Fibroblast of lung (primary cell): ENCODE measurements around the gene ZNF469. TPM values are rescaled to one million over a fixed set of nuclear protein-coding genes. Genes with fewer than 3 reads are reported as not detected.

ENCODE experiments used
- DNase-seq, 2 donors: peaks; one replicate each; pipeline versions ENCODE4 v3.0.0 to v3.0.0-alpha.2; 2010; ENCODE audit warnings: low read depth in 2 of 2
- H2AFZ ChIP-seq: 2 replicates; pipeline ENCODE4 v1.5.1; 2012; ENCODE audit warnings: low read length, control low read depth, inconsistent platforms
- H3K27ac ChIP-seq: 2 replicates; pipeline ENCODE4 v1.5.1; 2011; ENCODE audit warnings: low read length, control low read depth; ENCODE audit not compliant: insufficient read depth
- H3K27me3 ChIP-seq: 2 replicates; pipeline ENCODE4 v1.5.1; 2011; ENCODE audit warnings: mild to moderate bottlenecking, low read length; ENCODE audit not compliant: control insufficient read depth, insufficient read depth
- H3K36me3 ChIP-seq: 2 replicates; pipeline ENCODE4 v1.5.1; 2011; ENCODE audit warnings: low read length; ENCODE audit not compliant: control insufficient read depth, insufficient read depth
- H3K4me1 ChIP-seq: 2 replicates; pipeline ENCODE4 v1.5.1; 2011; ENCODE audit warnings: low read length; ENCODE audit not compliant: control insufficient read depth, insufficient read depth; ENCODE audit errors: extremely low read depth
- H3K4me2 ChIP-seq: 2 replicates; pipeline ENCODE4 v1.5.1; 2011; ENCODE audit warnings: low read length, control low read depth; ENCODE audit not compliant: insufficient read depth; ENCODE audit errors: extremely low read depth
- H3K4me3 ChIP-seq, 4 experiments: fragments of 200-600 bp in 1 of 4; sonication (generic) in 1 of 4; replicated peaks in 1 of 4; 2 replicates each; pipeline ENCODE4 v1.5.1; 2011 to 2016; ENCODE audit warnings: low read length in 4 of 4, low read depth in 3 of 4, mild to moderate bottlenecking in 3 of 4, control low read depth in 2 of 4, inconsistent platforms in 1 of 4, mixed read lengths in 1 of 4; ENCODE audit not compliant: insufficient read depth in 1 of 4; ENCODE audit errors: control extremely low read depth in 1 of 4
- H3K79me2 ChIP-seq: 2 replicates; pipeline ENCODE4 v1.5.1; 2012; ENCODE audit warnings: mild to moderate bottlenecking, low read length, inconsistent platforms; ENCODE audit not compliant: control insufficient read depth, insufficient read depth
- H3K9ac ChIP-seq: 2 replicates; pipeline ENCODE4 v1.5.1; 2011; ENCODE audit warnings: mild to moderate bottlenecking, low read length, control low read depth; ENCODE audit not compliant: insufficient read depth
- H3K9me3 ChIP-seq: 2 replicates; pipeline ENCODE4 v1.5.1; 2012; ENCODE audit warnings: low read depth, low read length; ENCODE audit not compliant: control insufficient read depth, insufficient read depth
- H4K20me1 ChIP-seq: 2 replicates; pipeline ENCODE4 v1.5.1; 2011; ENCODE audit warnings: low read length; ENCODE audit not compliant: control insufficient read depth, insufficient read depth; ENCODE audit errors: extremely low read depth
- EZH2 ChIP-seq: IDR thresholded peaks from 2 replicates; pipeline ENCODE4 v1.5.1; 2012; ENCODE audit warnings: low read length, control low read depth, mild to moderate bottlenecking; ENCODE audit errors: missing control alignments
- polyA plus RNA-seq, 2 donors: library from polyadenylated mRNA; depleted of rRNA in 1 of 2; stranded (reverse) in 1 of 2; unstranded in 1 of 2; fragments of >200 nt; gene quantifications; 2 replicates each; pipeline ENCODE4 v1.2.1, GENCODE V29; 2011 to 2012; ENCODE audit warnings: missing spikeins in 1 of 2
- total RNA-seq: library from RNA; depleted of rRNA; stranded (reverse); fragments of >200 nt; gene quantifications from 2 replicates; pipeline ENCODE4 v1.2.1, GENCODE V29; 2014
- TF ChIP-seq, protein P1 (sequence below), 2 donors: IDR thresholded peaks in 1 of 2; conservative IDR thresholded peaks in 1 of 2; 1 replicate in 1 of 2; 2 replicates in 1 of 2; pipeline ENCODE4 v1.5.1; 2011 to 2012; ENCODE audit warnings: low read length in 2 of 2, control low read depth in 1 of 2, inconsistent platforms in 1 of 2, low read depth in 1 of 2, mild to moderate bottlenecking in 1 of 2

Gene ZNF469
- total and polyA plus RNA-seq, 2 donors (not counting 1 experiment from before 2014, with no cell fraction given), result 0.82 to 1.5 TPM

DNA sequence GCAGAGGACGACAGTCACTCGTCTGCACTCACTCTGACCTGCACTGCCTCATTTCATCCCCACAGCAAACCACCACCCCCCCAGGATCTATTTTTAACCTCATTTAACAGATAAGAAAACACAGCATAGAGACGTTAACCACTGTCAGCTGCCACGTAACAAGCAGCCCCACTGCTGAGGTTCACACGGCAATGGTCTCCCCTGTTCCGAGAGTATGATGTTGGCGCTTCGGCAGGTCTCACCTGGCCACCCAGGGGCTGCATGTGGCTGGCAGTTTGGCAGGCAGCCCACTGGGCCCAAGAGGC is 16.1 kb downstream of the ZNF469 start:
- Histone ChIP-seq H3K79me2 (no peaks in the 10 kb centered on the region), H3K27me3 (no peaks in the 10 kb centered on the region), H4K20me1 (no peaks in the 10 kb centered on the region), H3K27ac (no peak overlapping the region), H3K4me2 (no peak overlapping the region), H3K4me1 (no peaks in the 10 kb centered on the region), H3K4me3 (no peak overlapping the region), H3K9ac (no peak overlapping the region), H3K36me3 (no peaks in the 10 kb centered on the region), H2AFZ (no peak overlapping the region), H3K9me3 (no peaks in the 10 kb centered on the region)
- DNase-seq, result no peak
- no peak for TF ChIP-seq EZH2
- TF ChIP-seq, protein P1, sequence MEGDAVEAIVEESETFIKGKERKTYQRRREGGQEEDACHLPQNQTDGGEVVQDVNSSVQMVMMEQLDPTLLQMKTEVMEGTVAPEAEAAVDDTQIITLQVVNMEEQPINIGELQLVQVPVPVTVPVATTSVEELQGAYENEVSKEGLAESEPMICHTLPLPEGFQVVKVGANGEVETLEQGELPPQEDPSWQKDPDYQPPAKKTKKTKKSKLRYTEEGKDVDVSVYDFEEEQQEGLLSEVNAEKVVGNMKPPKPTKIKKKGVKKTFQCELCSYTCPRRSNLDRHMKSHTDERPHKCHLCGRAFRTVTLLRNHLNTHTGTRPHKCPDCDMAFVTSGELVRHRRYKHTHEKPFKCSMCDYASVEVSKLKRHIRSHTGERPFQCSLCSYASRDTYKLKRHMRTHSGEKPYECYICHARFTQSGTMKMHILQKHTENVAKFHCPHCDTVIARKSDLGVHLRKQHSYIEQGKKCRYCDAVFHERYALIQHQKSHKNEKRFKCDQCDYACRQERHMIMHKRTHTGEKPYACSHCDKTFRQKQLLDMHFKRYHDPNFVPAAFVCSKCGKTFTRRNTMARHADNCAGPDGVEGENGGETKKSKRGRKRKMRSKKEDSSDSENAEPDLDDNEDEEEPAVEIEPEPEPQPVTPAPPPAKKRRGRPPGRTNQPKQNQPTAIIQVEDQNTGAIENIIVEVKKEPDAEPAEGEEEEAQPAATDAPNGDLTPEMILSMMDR (conservative IDR thresholded peaks at IDR 0.05 in 1 of 2, IDR thresholded peaks at IDR 0.05 in 1 of 2; ENCODE audit: low read depth in 1 of 2, low read length in 2 of 2), result no peak

DNA sequence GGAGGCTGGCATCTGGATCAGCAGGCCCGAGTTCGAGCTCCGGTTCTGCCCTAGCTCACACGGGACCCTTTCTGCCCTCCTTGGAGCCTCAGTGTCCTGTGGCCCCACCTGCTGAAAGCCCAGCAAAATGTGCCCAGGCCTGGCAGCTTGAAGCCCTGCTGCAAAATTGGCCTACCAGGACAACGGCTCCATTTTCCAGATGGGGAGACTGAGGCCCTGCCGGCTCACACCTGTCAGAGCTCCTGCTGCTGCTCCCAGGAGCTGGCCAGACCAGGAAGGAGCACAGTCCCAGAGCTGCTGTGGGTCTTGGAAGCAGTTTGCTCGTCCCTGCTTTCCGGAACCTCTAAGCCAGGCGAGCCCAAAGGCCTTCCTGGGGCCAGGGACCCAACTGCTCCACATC is 17.4 kb downstream of the ZNF469 start:
- Histone ChIP-seq H4K20me1 (no peaks in the 10 kb centered on the region), H3K36me3 (no peaks in the 10 kb centered on the region), H3K27me3 (no peaks in the 10 kb centered on the region), H2AFZ (no peak overlapping the region), H3K4me3 (no peak overlapping the region), H3K9me3 (no peaks in the 10 kb centered on the region), H3K4me1 (peaks cover under 1% of the 10 kb centered on the region), H3K9ac (no peak overlapping the region), H3K27ac (no peak overlapping the region), H3K4me2 (no peak overlapping the region), H3K79me2 (no peaks in the 10 kb centered on the region)
- TF ChIP-seq, protein P1 (conservative IDR thresholded peaks at IDR 0.05 in 1 of 2, IDR thresholded peaks at IDR 0.05 in 1 of 2; ENCODE audit: low read depth in 1 of 2, low read length in 2 of 2), result no peak
- TF ChIP-seq EZH2, result no peak
- DNase-seq, result no peak

DNA sequence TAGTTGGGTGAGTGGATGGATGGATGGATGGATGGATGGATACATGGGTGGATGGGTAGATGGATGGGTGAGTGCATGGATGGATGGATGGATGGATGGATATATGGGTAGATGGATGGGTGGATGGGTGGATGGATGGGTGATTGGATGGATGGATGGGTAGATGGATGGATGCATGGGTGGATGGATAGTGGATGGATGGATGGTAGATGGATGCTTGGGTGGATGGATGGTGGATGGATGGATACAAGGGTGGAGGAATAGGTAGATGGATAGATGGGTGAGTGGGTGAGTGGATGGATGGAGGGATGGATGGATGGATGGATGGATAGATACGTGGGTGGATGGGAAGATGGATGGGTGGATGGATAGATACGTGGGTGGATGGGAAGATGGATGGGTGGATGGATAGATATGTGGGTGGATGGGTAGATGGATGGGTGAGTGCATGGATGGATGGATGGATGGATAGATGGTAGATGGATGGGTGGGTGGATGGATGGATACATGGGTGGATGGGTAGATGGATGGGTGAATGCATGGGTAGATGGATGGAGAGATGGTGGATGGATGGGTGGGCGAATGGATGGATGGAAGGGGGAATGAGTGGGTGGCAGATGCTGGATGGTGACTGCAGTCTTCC is 19.0 kb downstream of the ZNF469 start:
- Histone ChIP-seq H3K79me2 (no peaks in the 10 kb centered on the region), H2AFZ (no peak overlapping the region), H4K20me1 (no peaks in the 10 kb centered on the region), H3K27me3 (no peaks in the 10 kb centered on the region), H3K27ac (no peak overlapping the region), H3K4me2 (no peak overlapping the region), H3K36me3 (no peaks in the 10 kb centered on the region), H3K9ac (no peak overlapping the region), H3K4me3 (no peak overlapping the region), H3K4me1 (peaks cover 6% of the 10 kb centered on the region), H3K9me3 (no peaks in the 10 kb centered on the region)
- TF ChIP-seq, protein P1 (conservative IDR thresholded peaks at IDR 0.05 in 1 of 2, IDR thresholded peaks at IDR 0.05 in 1 of 2; ENCODE audit: low read depth in 1 of 2, low read length in 2 of 2), result no peak
- TF ChIP-seq EZH2, result no peak
- DNase-seq, result no peak
